Neural cell (in vitro differentiated cells): ENCODE data around the gene DOP1A. TPM values are rescaled to one million over a fixed set of nuclear protein-coding genes. Genes with fewer than 3 reads are reported as not detected.

Source experiments
- H2AFZ ChIP-seq: fragments of 200-600, 300-800 bp; sonication (generic), shearing (Covaris generic); 2 replicates; pipeline ENCODE4 v1.6.0; 2014; ENCODE audit warnings: low read depth, mild to moderate bottlenecking, antibody characterized with exemption, low read length, moderate library complexity
- H3F3A ChIP-seq: fragments of 200-600 bp; shearing (Covaris generic); 2 replicates; pipeline ENCODE4 v1.6.1; 2016; ENCODE audit warnings: mild to moderate bottlenecking, moderate library complexity, mixed read lengths, antibody characterized with exemption, low read length; ENCODE audit not compliant: insufficient read depth, poor library complexity, severe bottlenecking
- H3K27ac ChIP-seq: fragments of 200-600, 300-800 bp; sonication (generic), shearing (Covaris generic); 2 replicates; pipeline ENCODE4 v1.5.1; 2014; ENCODE audit warnings: mild to moderate bottlenecking, low read length, moderate library complexity
- H3K27me3 ChIP-seq: fragments of 300-800, 200-600 bp; sonication (generic), shearing (Covaris generic); 2 replicates; pipeline ENCODE4 v1.6.0; 2014; ENCODE audit warnings: mild to moderate bottlenecking, low read depth, low read length, moderate library complexity; ENCODE audit not compliant: insufficient read depth
- H3K36me3 ChIP-seq: fragments of 300-800, 200-600 bp; sonication (generic), shearing (Covaris generic); 2 replicates; pipeline ENCODE4 v1.5.1; 2014; ENCODE audit warnings: mild to moderate bottlenecking, antibody characterized with exemption, low read length, moderate library complexity; ENCODE audit not compliant: insufficient read depth
- H3K4me2 ChIP-seq: fragments of 300-800, 200-600 bp; sonication (generic), shearing (Covaris generic); 2 replicates; pipeline ENCODE4 v1.6.0; 2014; ENCODE audit warnings: mild to moderate bottlenecking, low read length
- H3K4me3 ChIP-seq: fragments of 300-800, 200-600 bp; sonication (generic), shearing (Covaris generic); 2 replicates; pipeline ENCODE4 v1.5.1; 2014; ENCODE audit warnings: mild to moderate bottlenecking, low read length, moderate library complexity
- H3K79me2 ChIP-seq: fragments of 200-600 bp; shearing (Covaris generic); replicated peaks from 2 replicates; pipeline ENCODE4 v1.6.0; 2014; ENCODE audit warnings: mild to moderate bottlenecking, low read length, moderate library complexity; ENCODE audit not compliant: insufficient read depth
- H3K9ac ChIP-seq: fragments of 300-800, 200-600 bp; sonication (generic), shearing (Covaris generic); 2 replicates; pipeline ENCODE4 v1.6.1; 2016; ENCODE audit warnings: mild to moderate bottlenecking, low read length, mixed read lengths
- H3K9me2 ChIP-seq: fragments of 200-600 bp; shearing (Covaris generic); 2 replicates; pipeline ENCODE4 v1.6.1; 2016; ENCODE audit warnings: mild to moderate bottlenecking, low read length, mixed read lengths; ENCODE audit not compliant: insufficient read depth
- H3K9me3 ChIP-seq: fragments of 200-600, 300-800 bp; sonication (generic), shearing (Covaris generic); 2 replicates; pipeline ENCODE4 v1.6.1; 2016; ENCODE audit warnings: mild to moderate bottlenecking, mixed run types, low read length, moderate library complexity, mixed read lengths
- H4K20me1 ChIP-seq: fragments of 200-600 bp; shearing (Covaris generic); 2 replicates; pipeline ENCODE4 v1.6.1; 2016; ENCODE audit warnings: mild to moderate bottlenecking, mixed run types; ENCODE audit not compliant: insufficient read depth
- CTCF ChIP-seq: fragments of 450-650 bp; IDR thresholded peaks from 2 replicates; pipeline ENCODE4 v1.5.1; 2014; ENCODE audit warnings: antibody characterized with exemption, mild to moderate bottlenecking, moderate library complexity; ENCODE audit not compliant: poor library complexity, severe bottlenecking
- EP300 ChIP-seq: fragments of 450-650 bp; conservative IDR thresholded peaks from 2 replicates; pipeline ENCODE4 v1.6.1; 2014; ENCODE audit warnings: antibody characterized with exemption, mild to moderate bottlenecking, moderate library complexity; ENCODE audit not compliant: poor library complexity, severe bottlenecking
- EZH2 ChIP-seq: fragments of 200-600, 300-800 bp; shearing (Covaris generic), sonication (generic); IDR thresholded peaks from 2 replicates; pipeline ENCODE4 v1.6.1; 2014; ENCODE audit warnings: antibody characterized with exemption, low read length, borderline replicate concordance, mild to moderate bottlenecking; ENCODE audit not compliant: insufficient read depth, poor library complexity, severe bottlenecking
- MXI1 ChIP-seq: fragments of 450-650 bp; conservative IDR thresholded peaks from 2 replicates; pipeline ENCODE4 v1.6.1; 2014; ENCODE audit warnings: antibody characterized with exemption, mild to moderate bottlenecking; ENCODE audit not compliant: poor library complexity, severe bottlenecking
- POLR2AphosphoS5 ChIP-seq: IDR thresholded peaks from 2 replicates; pipeline ENCODE4 v1.6.1; 2012
- RAD21 ChIP-seq: fragments of 450-650 bp; conservative IDR thresholded peaks from 2 replicates; pipeline ENCODE4 v1.6.1; 2014; ENCODE audit warnings: antibody characterized with exemption, mild to moderate bottlenecking, moderate library complexity
- REST ChIP-seq: IDR thresholded peaks from 2 replicates; pipeline ENCODE4 v1.6.1; 2012; ENCODE audit warnings: borderline replicate concordance
- SMC3 ChIP-seq: fragments of 450-650 bp; conservative IDR thresholded peaks from 2 replicates; pipeline ENCODE4 v1.6.1; 2014; ENCODE audit warnings: antibody characterized with exemption, mild to moderate bottlenecking, moderate library complexity; ENCODE audit not compliant: poor library complexity
- TAF1 ChIP-seq: IDR thresholded peaks from 2 replicates; pipeline ENCODE4 v1.6.1; 2012; ENCODE audit warnings: low read depth
- polyA plus RNA-seq: library from polyadenylated mRNA; depleted of rRNA; stranded (reverse); fragments of >200 nt; gene quantifications from 2 replicates; pipeline ENCODE4 v1.2.3, GENCODE V29; 2014

The DOP1A gene
- polyA plus RNA-seq, 1 donor from 2014 or later, result 97.6 TPM

GRCh38 chr6:83185096-83185495 lies 117.6 kb downstream of the DOP1A start:
- Histone ChIP-seq H3K36me3 (no peaks in the 10 kb centered on the region), H3K9me3 (no peaks in the 10 kb centered on the region), H3K4me2 (no peak overlapping the region), H3K79me2 (no peaks in the 10 kb centered on the region), H2AFZ (no peak overlapping the region), H3K27ac (no peak overlapping the region), H4K20me1 (no peaks in the 10 kb centered on the region), H3K27me3 (no peaks in the 10 kb centered on the region), H3F3A (no peaks in the 10 kb centered on the region), H3K4me3 (no peak overlapping the region), H3K9me2 (no peaks in the 10 kb centered on the region), H3K9ac (no peak overlapping the region)
- TF ChIP-seq EZH2 (no peak), TAF1 (no peak), EP300 (no peak), RAD21 (no peak), SMC3 (no peak), REST (no peak), MXI1 (no peak), POLR2AphosphoS5 (no peak), CTCF (no peak)

- H3K9ac ChIP-seq, result no peak overlapping the region
- no peak for TF ChIP-seq MXI1
- TF ChIP-seq POLR2AphosphoS5, result no peak
- no peak for TF ChIP-seq CTCF
- no peak for TF ChIP-seq TAF1
- no peak for TF ChIP-seq SMC3
- TF ChIP-seq REST, result no peak
- H3K9me3 ChIP-seq, result no peaks in the 10 kb centered on the region
- H3K36me3 ChIP-seq, result no peaks in the 10 kb centered on the region
- H3F3A ChIP-seq, result no peaks in the 10 kb centered on the region
- no peak overlapping the region for H3K4me2 ChIP-seq
- H4K20me1 ChIP-seq, result no peaks in the 10 kb centered on the region
- H2AFZ ChIP-seq, result no peak overlapping the region
- no peaks in the 10 kb centered on the region for H3K9me2 ChIP-seq
- H3K27me3 ChIP-seq, result no peaks in the 10 kb centered on the region
- H3K79me2 ChIP-seq, result peaks cover 12% of the 10 kb centered on the region
- H3K4me3 ChIP-seq, result no peak overlapping the region
- H3K27ac ChIP-seq, result no peak overlapping the region
Measured at GRCh38 chr6:83188501-83188900, 121.0 kb downstream of the DOP1A start.
